HG03432 (cell line): ENCODE measurements around the gene MBLAC1.

Experiments used
- ATAC-seq: cut with Tn5 transposase; IDR thresholded peaks from one replicate; pipeline ENCODE4 v1.9.1; 2021; ENCODE audit warnings: mild to moderate bottlenecking, moderate library complexity; ENCODE audit not compliant: unreplicated experiment

MBLAC1 gene

GRCh38 chr7:100169147-100169850 is 42.5 kb downstream of the MBLAC1 start:
- ATAC-seq: no peak

- no peak for ATAC-seq
Observed at GRCh38 chr7:100170101-100170897, 43.5 kb downstream of the MBLAC1 start.

- no peak for ATAC-seq
Observed at GRCh38 chr7:100171087-100171681, 44.4 kb downstream of the MBLAC1 start.

- ATAC-seq: no peak
Observed at GRCh38 chr7:100171840-100172239, 45.1 kb downstream of the MBLAC1 start.

- ATAC-seq: no peak
Observed at GRCh38 chr7:100173806-100174495, 47.2 kb downstream of the MBLAC1 start.

- ATAC-seq: no peak
Observed at GRCh38 chr7:100174582-100174981, 47.8 kb downstream of the MBLAC1 start.

GRCh38 chr7:100175296-100175935 is 48.6 kb downstream of the MBLAC1 start:
- ATAC-seq: no peak

GRCh38 chr7:100176096-100177044 is 49.6 kb downstream of the MBLAC1 start:
- no peak for ATAC-seq

GRCh38 chr7:100177045-100178001 is 50.6 kb downstream of the MBLAC1 start, which contains the start of the genes GPC2 and STAG3:
Gene GPC2 (minus strand): TSS chr7:100177381. CDS start chr7:100177199, 182 bp downstream.
Gene STAG3 (plus strand): TSS chr7:100177918. CDS start chr7:100180557, 2,639 bp downstream.
- ATAC-seq: peak; percentile 87
